Type B pancreatic cell (in vitro differentiated cells): ENCODE data around the gene MGAT5. TPM values are rescaled to one million over a fixed set of nuclear protein-coding genes. Genes with fewer than 3 reads are reported as not detected.

Source experiments
- DNase-seq: peaks from one replicate; pipeline ENCODE4 v3.0.0; 2021; ENCODE audit warnings: mixed read lengths; ENCODE audit not compliant: unreplicated experiment; ENCODE audit errors: extremely low spot score
- H3K27ac Mint-ChIP-seq: 2 replicates; pipeline ENCODE4 v1.8.0; 2021; ENCODE audit warnings: mild to moderate bottlenecking, mixed read lengths
- H3K27me3 Mint-ChIP-seq: 2 replicates; pipeline ENCODE4 v1.8.0; 2021; ENCODE audit warnings: mixed read lengths
- H3K36me3 Mint-ChIP-seq: 2 replicates; pipeline ENCODE4 v1.8.0; 2021; ENCODE audit warnings: mixed read lengths
- H3K4me1 Mint-ChIP-seq: one replicate; pipeline ENCODE4 v1.8.0; 2021; ENCODE audit warnings: mixed read lengths; ENCODE audit not compliant: unreplicated experiment
- H3K4me3 Mint-ChIP-seq: 2 replicates; pipeline ENCODE4 v1.8.0; 2021; ENCODE audit warnings: mild to moderate bottlenecking, mixed read lengths
- H3K9me3 Mint-ChIP-seq: 2 replicates; pipeline ENCODE4 v1.8.0; 2021; ENCODE audit warnings: mixed read lengths
- CTCF ChIP-seq: fragments of 200-600 bp; sonication (generic); conservative IDR thresholded peaks from 2 replicates; pipeline ENCODE4 v1.5.0; 2021; ENCODE audit warnings: antibody characterized with exemption, mild to moderate bottlenecking
- total RNA-seq: library from RNA; stranded (reverse); gene quantifications from 2 replicates; pipeline ENCODE4 v1.2.1, GENCODE V29; 2021; ENCODE audit warnings: low replicate concordance

The MGAT5 gene
- total RNA-seq, 1 donor from 2014 or later = 37.2 TPM

- H3K9me3 Mint-ChIP-seq = peaks cover 8% of the 10 kb centered on the region
- no peak overlapping the region for H3K27ac Mint-ChIP-seq
- TF ChIP-seq CTCF = no peak
- DNase-seq = peak; percentile 40
- no peaks in the 10 kb centered on the region for H3K36me3 Mint-ChIP-seq
- peaks cover 18% of the 10 kb centered on the region for H3K27me3 Mint-ChIP-seq
- no peaks in the 10 kb centered on the region for H3K4me1 Mint-ChIP-seq
- H3K4me3 Mint-ChIP-seq = no peak overlapping the region
Observed at GRCh38 chr2:134491022-134491421, 237.2 kb downstream of the MGAT5 start.

- no peak for TF ChIP-seq CTCF
- Mint-ChIP-seq H3K27me3 (peaks cover 18% of the 10 kb centered on the region), H3K9me3 (peaks cover 8% of the 10 kb centered on the region), H3K4me1 (no peaks in the 10 kb centered on the region), H3K36me3 (no peaks in the 10 kb centered on the region), H3K27ac (no peak overlapping the region), H3K4me3 (no peak overlapping the region)
- DNase-seq = peak; percentile 43
Observed at GRCh38 chr2:134491771-134492441, 238.0 kb downstream of the MGAT5 start.

GRCh38 chr2:134493797-134494196 is 239.9 kb downstream of the MGAT5 start:
- TF ChIP-seq CTCF = no peak
- Mint-ChIP-seq H3K27me3 (peaks cover 18% of the 10 kb centered on the region), H3K36me3 (no peaks in the 10 kb centered on the region), H3K27ac (no peak overlapping the region), H3K4me1 (no peaks in the 10 kb centered on the region), H3K4me3 (no peak overlapping the region), H3K9me3 (peaks cover 8% of the 10 kb centered on the region)
- DNase-seq = peak; percentile 15

GRCh38 chr2:134498654-134499053 is 244.8 kb downstream of the MGAT5 start:
- DNase-seq = peak; percentile 54
- H3K36me3 Mint-ChIP-seq = no peaks in the 10 kb centered on the region
- H3K9me3 Mint-ChIP-seq = peaks cover 8% of the 10 kb centered on the region
- H3K4me3 Mint-ChIP-seq = no peak overlapping the region
- TF ChIP-seq CTCF = no peak
- H3K27ac Mint-ChIP-seq = no peak overlapping the region
- peaks cover 15% of the 10 kb centered on the region for H3K27me3 Mint-ChIP-seq
- peaks cover 14% of the 10 kb centered on the region for H3K4me1 Mint-ChIP-seq

GRCh38 chr2:134499307-134499926 is 245.5 kb downstream of the MGAT5 start:
- Mint-ChIP-seq H3K9me3 (peaks cover 8% of the 10 kb centered on the region), H3K27me3 (peaks cover 15% of the 10 kb centered on the region), H3K36me3 (no peaks in the 10 kb centered on the region), H3K4me1 (peaks cover 14% of the 10 kb centered on the region), H3K27ac (no peak overlapping the region), H3K4me3 (no peak overlapping the region)
- no peak for TF ChIP-seq CTCF
- no peak for DNase-seq
